Common myeloid progenitor, CD34-positive (primary cell): ENCODE data around the gene SIRT6.
"Not testable (repeated sequence)": the region's sequence is repeated elsewhere in the genome, so short reads cannot be mapped to it uniquely, and the experiment has no call there.

Experiments used
- CTCF ChIA-PET: fragments of 350-600 bp; sonication (Branson Sonifier 250); formaldehyde crosslinking; loops from one replicate; lab custom pipeline; 2021; ENCODE audit warnings: antibody characterized with exemption; lab: Charles Lee
- POLR2A ChIA-PET: fragments of 350-600 bp; sonication (Branson Sonifier 250); formaldehyde crosslinking; loops from one replicate; lab custom pipeline; 2021; ENCODE audit warnings: antibody characterized with exemption; lab: Charles Lee
- DNase-seq, 3 donors: peaks; one replicate each; pipeline versions ENCODE4 v3.0.0 to v3.0.0-alpha.2; 2013
- H3K27ac ChIP-seq, 2 experiments: 1 replicate in 1 of 2; 2 replicates in 1 of 2; pipeline ENCODE4 v1.7.0; 2013; ENCODE audit warnings: inconsistent platforms in 2 of 2, low read length in 2 of 2, mild to moderate bottlenecking in 2 of 2, low read depth in 1 of 2, moderate library complexity in 1 of 2; ENCODE audit not compliant: severe bottlenecking in 2 of 2, insufficient read depth in 1 of 2, poor library complexity in 1 of 2
- H3K27me3 ChIP-seq, 5 experiments: replicated peaks in 2 of 5; 1 replicate in 3 of 5; 2 replicates in 2 of 5; pipeline versions ENCODE4 v1.6.1 to v1.7.0; 2013; ENCODE audit warnings: low read length in 4 of 5, mild to moderate bottlenecking in 2 of 5, moderate library complexity in 2 of 5, inconsistent platforms in 1 of 5; ENCODE audit not compliant: insufficient read depth in 5 of 5, control insufficient read depth in 4 of 5
- H3K36me3 ChIP-seq, 4 experiments: 1 replicate in 2 of 4; 2 replicates in 2 of 4; pipeline versions ENCODE4 v1.6.1 to v1.7.0; 2013; ENCODE audit warnings: low read length in 3 of 4, control low read depth in 1 of 4, mild to moderate bottlenecking in 1 of 4; ENCODE audit not compliant: control insufficient read depth in 4 of 4, insufficient read depth in 4 of 4
- H3K4me1 ChIP-seq, 4 experiments: 1 replicate in 3 of 4; 2 replicates in 1 of 4; pipeline versions ENCODE4 v1.6.1 to v1.7.1; 2013; ENCODE audit warnings: low read length in 3 of 4, mild to moderate bottlenecking in 3 of 4, control low read depth in 1 of 4, inconsistent platforms in 1 of 4, moderate library complexity in 1 of 4; ENCODE audit not compliant: control insufficient read depth in 4 of 4, insufficient read depth in 4 of 4; ENCODE audit errors: control extremely low read depth in 1 of 4
- H3K4me3 ChIP-seq, 7 experiments: 1 replicate in 4 of 7; 2 replicates in 3 of 7; pipeline versions ENCODE4 v1.5.1 to v1.7.0; 2013; ENCODE audit warnings: mild to moderate bottlenecking in 7 of 7, low read length in 6 of 7, moderate library complexity in 6 of 7, inconsistent platforms in 2 of 7, low read depth in 2 of 7, control low read depth in 1 of 7; ENCODE audit not compliant: insufficient read depth in 4 of 7, control insufficient read depth in 1 of 7; ENCODE audit errors: extremely low read depth in 1 of 7
- H3K9me3 ChIP-seq, 5 experiments: 1 replicate in 4 of 5; 2 replicates in 1 of 5; pipeline versions ENCODE4 v1.6.1 to v1.7.1; 2013; ENCODE audit warnings: low read length in 4 of 5, mild to moderate bottlenecking in 2 of 5, inconsistent platforms in 1 of 5, low read depth in 1 of 5, moderate library complexity in 1 of 5; ENCODE audit not compliant: control insufficient read depth in 4 of 5, insufficient read depth in 2 of 5; ENCODE audit errors: control extremely low read depth in 1 of 5
- WGBS: methylation state at CpG from one replicate; pipeline ENCODE4 v1.1.5; 2013; ENCODE audit not compliant: insufficient coverage; 5-methylcytosine and 5-hydroxymethylcytosine counted together

The SIRT6 gene

GRCh38 chr19:4151623-4152022, 30.7 kb downstream of the SIRT6 start:
- Histone ChIP-seq H3K9me3 (no peaks in the 10 kb centered on the region), H3K4me3 (no peak overlapping the region), H3K36me3 (no peaks in the 10 kb centered on the region), H3K27me3 (peaks cover 0 to 4% (median 0%) of the 10 kb centered on the region in 5 experiments), H3K4me1 (peaks cover 0 to 6% (median 3%) of the 10 kb centered on the region in 4 experiments), H3K27ac (no peak overlapping the region)
- whole genome bisulfite sequencing, result 62% methylated on average over 6 of the region's 6 CpGs
- POLR2A ChIA-PET, result no interaction called here
- CTCF ChIA-PET, result interaction anchor here (3.7 kb wide), 1 partner anchor 12 kb away, joined by 17 read pairs; no protein-coding TSS in a partner anchor
- no peak for DNase-seq

GRCh38 chr19:4149518-4150288, 32.7 kb downstream of the SIRT6 start:
- POLR2A ChIA-PET, result no interaction called here
- peaks cover 0 to 6% (median 3%) of the 10 kb centered on the region in 4 experiments for H3K4me1 ChIP-seq
- CTCF ChIA-PET, result interaction anchor here (1.8 kb wide), 1 partner anchor 10 kb away, joined by 7 read pairs; no protein-coding TSS in a partner anchor
- no peak for DNase-seq
- WGBS, result 88% methylated on average over 11 of the region's 17 CpGs
- H3K27ac ChIP-seq, result no peak overlapping the region
- H3K9me3 ChIP-seq, result no peaks in the 10 kb centered on the region
- H3K27me3 ChIP-seq, result peaks cover 0 to 12% (median 6%) of the 10 kb centered on the region in 5 experiments
- no peaks in the 10 kb centered on the region for H3K36me3 ChIP-seq
- H3K4me3 ChIP-seq, result no peak overlapping the region

GRCh38 chr19:4144666-4145249, 37.6 kb downstream of the SIRT6 start:
- H3K27me3 ChIP-seq, result peaks cover 0 to 12% (median 8%) of the 10 kb centered on the region in 5 experiments
- WGBS, result 0% methylated on average over 1 of the region's 7 CpGs

GRCh38 chr19:4142916-4143315, 39.4 kb downstream of the SIRT6 start:
- not testable (repeated sequence) for H3K4me3 ChIP-seq, H3K9me3 ChIP-seq, H3K27ac ChIP-seq, H3K4me1 ChIP-seq, H3K36me3 ChIP-seq, DNase-seq
- ChIA-PET POLR2A (interaction anchor here (0.6 kb wide), 1 partner anchor 10 kb away, joined by 6 read pairs; no protein-coding TSS in a partner anchor), CTCF (interaction anchor here (1.5 kb wide), 1 partner anchor 11 kb away, joined by 3 read pairs; no protein-coding TSS in a partner anchor)
- no CpG with 5 or more reads among the region's 1 CpG for WGBS
- peaks cover 0 to 12% (median 8%) of the 10 kb centered on the region in 5 experiments for H3K27me3 ChIP-seq

More at GRCh38 chr19:4144666-4145249, 37.6 kb downstream of the SIRT6 start:
- Histone ChIP-seq H3K27ac (no peak overlapping the region), H3K9me3 (no peaks in the 10 kb centered on the region), H3K4me3 (no peak overlapping the region), H3K36me3 (no peaks in the 10 kb centered on the region), H3K4me1 (peaks cover 0 to 2% (median 0%) of the 10 kb centered on the region in 4 experiments)
- POLR2A ChIA-PET, result no interaction called here
- CTCF ChIA-PET, result no interaction called here
- no peak for DNase-seq

- POLR2A ChIA-PET, result interaction anchor here (0.6 kb wide), 3 partner anchors 38 to 1222 kb away, joined by 3 to 6 read pairs (median 3); no protein-coding TSS in a partner anchor
- H3K9me3 ChIP-seq, result no peaks in the 10 kb centered on the region
- no peaks in the 10 kb centered on the region for H3K36me3 ChIP-seq
- CTCF ChIA-PET, result interaction anchor here (0.6 to 2.8 kb wide), 19 partner anchors 8 to 155 kb away, joined by 3 to 17 read pairs (median 4); partner anchors contain the start of genes CREB3L3 and EEF2
- H3K4me1 ChIP-seq, result peaks cover 0 to 3% (median 0%) of the 10 kb centered on the region in 4 experiments
- H3K27me3 ChIP-seq, result peaks cover 0 to 4% (median 4%) of the 10 kb centered on the region in 5 experiments
- no peak overlapping the region for H3K4me3 ChIP-seq
- no peak overlapping the region for H3K27ac ChIP-seq
- DNase-seq, result peak; percentile 54 to 61 (median 57)
- WGBS, result no CpG with 5 or more reads among the region's 12 CpGs
Measured at GRCh38 chr19:4140237-4140711, 42.1 kb downstream of the SIRT6 start.

- DNase-seq, result peak; percentile 63 to 72 (median 65)
- Histone ChIP-seq H3K4me3 (no peak overlapping the region), H3K27ac (no peak overlapping the region), H3K9me3 (no peaks in the 10 kb centered on the region), H3K36me3 (no peaks in the 10 kb centered on the region), H3K27me3 (peaks cover 0 to 4% (median 3%) of the 10 kb centered on the region in 5 experiments), H3K4me1 (peaks cover 0 to 3% (median 0%) of the 10 kb centered on the region in 4 experiments)
- 39% methylated on average over 14 of the region's 14 CpGs for WGBS
- ChIA-PET CTCF (interaction anchor here (0.6 to 2.8 kb wide), 17 partner anchors 9 to 154 kb away, joined by 3 to 17 read pairs (median 4); partner anchors contain the start of genes CREB3L3 and EEF2), POLR2A (interaction anchor here (0.6 to 1.0 kb wide), 3 partner anchors 36 to 132 kb away, joined by 3 to 6 read pairs (median 4); partner anchors contain the start of gene PIAS4)
Measured at GRCh38 chr19:4139614-4140236, 42.6 kb downstream of the SIRT6 start.
